HG03378 (cell line): ENCODE measurements around the gene LYPD6.

Experiments
- ATAC-seq: cut with Tn5 transposase; IDR thresholded peaks from one replicate; pipeline ENCODE4 v1.9.1; 2021; ENCODE audit warnings: mild to moderate bottlenecking, moderate library complexity; ENCODE audit not compliant: unreplicated experiment

The LYPD6 gene

GRCh38 chr2:149446748-149447147, 116.4 kb downstream of the LYPD6 start:
- ATAC-seq = no peak

GRCh38 chr2:149448315-149448714, 117.9 kb downstream of the LYPD6 start:
- no peak for ATAC-seq

- ATAC-seq = no peak
These were observed 118.6 kb downstream of the LYPD6 start for GRCh38 chr2:149449017-149449416.

- peak; percentile 70 for ATAC-seq
These were observed 121.2 kb downstream of the LYPD6 start for GRCh38 chr2:149451417-149452165.

- ATAC-seq = no peak
These were observed 125.9 kb downstream of the LYPD6 start for GRCh38 chr2:149456285-149456684.

GRCh38 chr2:149458502-149458901, 128.1 kb downstream of the LYPD6 start:
- ATAC-seq = no peak

GRCh38 chr2:149463328-149464002, 133.1 kb downstream of the LYPD6 start:
- peak; percentile 96 for ATAC-seq

- no peak for ATAC-seq
These were observed 134.0 kb downstream of the LYPD6 start for GRCh38 chr2:149464396-149464795.

GRCh38 chr2:149465873-149466272, 135.5 kb downstream of the LYPD6 start:
- ATAC-seq = no peak

GRCh38 chr2:149466635-149467034, 136.2 kb downstream of the LYPD6 start:
- ATAC-seq = no peak

GRCh38 chr2:149467436-149467835, 137.0 kb downstream of the LYPD6 start:
- no peak for ATAC-seq

- ATAC-seq = no peak
These were observed 138.2 kb downstream of the LYPD6 start for GRCh38 chr2:149468636-149469035.

GRCh38 chr2:149470046-149470445, 139.7 kb downstream of the LYPD6 start:
- no peak for ATAC-seq

GRCh38 chr2:149472413-149472812, 142.0 kb downstream of the LYPD6 start:
- no peak for ATAC-seq

- ATAC-seq = no peak
These were observed 142.7 kb downstream of the LYPD6 start for GRCh38 chr2:149473068-149473467.

- ATAC-seq = no peak
These were observed 143.1 kb downstream of the LYPD6 start for GRCh38 chr2:149473521-149473920.

GRCh38 chr2:149483004-149483605, 152.7 kb downstream of the LYPD6 start:
- ATAC-seq = no peak

- ATAC-seq = no peak
These were observed 156.3 kb downstream of the LYPD6 start for GRCh38 chr2:149486664-149487063.

GRCh38 chr2:149487189-149487588, 156.8 kb downstream of the LYPD6 start:
- no peak for ATAC-seq

GRCh38 chr2:149488706-149489440, 158.5 kb downstream of the LYPD6 start:
- ATAC-seq = no peak

- no peak for ATAC-seq
These were observed 159.1 kb downstream of the LYPD6 start for GRCh38 chr2:149489452-149489851.
